ENCODE data around the gene PXDC1.
"Not testable (repeated sequence)": the region's sequence is repeated elsewhere in the genome, so short reads cannot be mapped to it uniquely, and the experiment has no call there.

Gene PXDC1

DNA sequence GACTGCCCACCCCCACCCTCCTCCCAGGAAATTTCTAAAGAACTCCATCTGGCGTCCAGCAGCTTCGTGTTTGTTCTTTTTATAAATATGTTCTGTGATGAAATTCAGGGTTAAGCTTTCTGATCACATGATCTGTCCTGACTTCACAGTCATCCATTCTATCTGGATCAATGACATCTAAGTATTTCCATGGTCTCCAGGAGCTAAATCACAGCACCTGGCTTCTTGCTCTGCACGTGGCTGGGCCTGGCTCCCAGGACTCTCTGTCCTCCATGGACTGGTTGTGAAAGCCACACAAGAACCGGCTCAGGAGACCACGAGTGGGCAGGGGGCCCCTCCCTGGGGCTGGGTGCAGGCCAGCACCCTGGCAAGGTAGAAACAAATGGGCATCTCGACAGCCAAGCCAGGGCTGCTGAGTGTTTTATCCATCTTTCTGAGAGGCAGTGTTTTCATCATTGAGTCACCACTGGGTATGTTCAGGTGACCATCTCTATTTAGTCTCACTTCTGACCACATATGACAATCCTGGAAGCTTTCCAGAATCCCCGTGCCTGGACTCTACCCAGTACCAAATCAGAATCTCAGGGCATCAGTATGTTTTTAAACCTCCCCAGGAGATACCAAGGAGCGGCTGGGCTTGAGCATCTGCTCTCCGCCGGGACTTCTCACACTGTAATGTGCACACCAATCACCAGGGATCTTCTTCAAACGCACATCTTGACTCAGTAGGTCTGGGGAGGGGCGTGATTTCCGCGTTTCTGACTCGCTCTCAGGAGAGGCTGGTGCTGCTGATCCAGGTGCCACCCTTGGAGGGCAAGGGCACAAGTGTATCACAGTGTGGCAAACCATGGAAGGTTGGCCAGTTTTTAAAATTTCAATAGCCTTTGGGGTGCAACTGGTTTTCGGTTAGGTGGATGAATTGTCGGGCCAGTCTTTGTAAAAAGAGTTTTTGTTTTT, 31.6 kb upstream of the PXDC1 start:
- ATAC-seq, result no peak

DNA sequence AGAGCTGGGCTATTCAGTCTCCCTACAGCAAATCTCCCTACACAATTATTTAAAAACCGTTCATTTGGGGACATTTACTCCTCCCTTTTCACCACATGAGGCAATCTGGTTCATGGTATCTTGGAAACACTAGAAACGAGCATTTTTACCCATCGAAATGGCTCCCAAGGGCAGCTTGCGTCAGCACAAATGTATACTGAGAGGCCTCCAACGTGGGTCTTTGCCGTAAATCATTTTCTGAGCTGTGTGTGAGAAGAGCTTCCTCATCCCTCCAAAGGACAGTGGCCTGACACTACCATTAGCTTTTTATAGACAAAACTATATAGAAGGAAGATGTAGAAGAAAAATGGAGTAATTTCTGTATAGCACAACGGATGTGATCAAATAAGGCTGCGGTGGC, 30.0 kb upstream of the PXDC1 start:
- no peak for ATAC-seq

DNA sequence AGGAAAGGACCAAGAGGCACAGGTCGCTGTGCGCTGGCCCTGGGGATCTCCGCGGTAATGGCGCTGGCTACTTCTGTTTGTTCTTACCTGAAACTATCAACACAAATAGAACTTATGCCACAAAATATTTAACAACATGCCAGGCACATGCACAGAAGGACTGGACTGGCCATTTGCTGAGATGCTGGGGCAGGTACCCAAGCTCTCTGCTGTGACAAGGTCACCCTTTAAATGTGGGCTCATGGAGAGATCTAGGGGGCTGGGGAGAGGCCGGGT, 28.0 kb upstream of the PXDC1 start:
- no peak for ATAC-seq

DNA sequence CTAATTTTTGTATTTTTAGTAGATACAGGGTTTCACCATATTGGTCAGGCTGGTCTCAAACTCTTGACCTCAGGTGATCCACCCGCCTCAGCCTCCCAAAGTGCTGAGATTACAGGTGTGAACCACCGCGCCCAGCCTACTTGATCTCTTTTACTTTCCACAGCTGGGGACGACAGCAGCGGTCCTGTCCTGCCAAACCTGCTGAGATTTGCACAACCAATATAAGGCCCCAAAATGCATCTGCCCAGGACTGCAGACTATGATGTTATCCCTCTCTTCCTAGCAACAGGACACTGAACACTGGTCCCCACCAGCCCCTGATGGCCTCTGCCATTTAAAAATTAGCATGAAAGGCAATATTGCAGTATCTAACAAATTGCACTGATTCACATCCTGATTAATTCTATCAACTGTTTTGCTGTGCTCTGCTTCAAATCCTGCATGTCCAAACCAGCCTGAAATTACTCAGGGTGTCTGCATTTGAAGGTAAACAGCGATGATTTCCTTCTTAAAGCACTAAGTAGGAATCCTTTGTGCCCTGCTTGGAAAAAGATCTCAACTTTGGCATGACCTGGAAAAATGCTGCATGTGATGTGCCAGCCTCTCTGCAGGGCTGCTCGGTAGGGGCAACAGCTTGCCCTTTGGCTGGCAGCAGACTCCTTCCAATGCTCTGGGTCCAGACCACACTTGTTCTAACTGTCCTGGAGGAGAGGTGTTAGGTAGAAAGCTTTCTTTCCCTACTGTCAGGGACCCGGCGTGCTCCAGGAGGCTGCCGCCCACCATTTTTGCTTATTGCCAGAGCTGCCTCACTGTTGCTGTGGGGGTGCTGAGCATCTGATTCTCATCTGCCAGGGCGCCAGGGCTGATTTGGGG, 27.4 kb upstream of the PXDC1 start:
- ATAC-seq, result no peak

DNA sequence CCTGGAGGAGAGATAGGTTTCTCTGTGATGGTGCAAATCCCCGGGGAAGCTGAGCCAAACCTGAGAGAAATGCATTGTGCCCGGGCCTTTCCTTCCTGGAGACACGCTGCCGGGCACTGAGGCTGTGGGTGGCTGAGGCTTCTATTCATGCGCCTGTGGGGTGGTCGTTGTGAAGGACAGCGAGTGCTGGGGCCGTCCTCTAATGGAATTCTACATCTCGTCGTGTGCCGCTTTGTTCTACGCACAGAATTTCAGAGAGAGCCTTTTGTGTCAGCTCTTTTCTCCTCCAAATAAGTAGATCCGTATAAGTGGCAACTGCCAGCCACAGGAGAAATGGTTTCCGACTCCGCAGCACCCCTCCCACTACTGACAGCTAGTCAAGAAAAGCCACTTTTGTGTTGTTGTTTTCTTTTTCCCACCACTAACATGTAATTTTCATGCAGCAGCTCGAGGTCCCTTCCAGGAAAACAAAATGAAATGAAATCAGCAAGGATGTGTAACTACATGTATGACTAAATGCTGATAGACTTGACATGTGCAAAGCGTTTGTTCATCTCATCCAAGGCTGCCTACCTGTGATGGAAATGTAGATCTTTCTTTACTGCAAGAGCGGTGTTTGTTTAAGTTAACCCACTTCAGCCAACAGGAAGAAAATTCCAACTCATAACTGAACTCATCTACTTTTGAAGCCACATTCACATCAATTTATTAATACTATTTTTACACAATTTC, 26.4 kb upstream of the PXDC1 start:
- no peak for ATAC-seq

DNA sequence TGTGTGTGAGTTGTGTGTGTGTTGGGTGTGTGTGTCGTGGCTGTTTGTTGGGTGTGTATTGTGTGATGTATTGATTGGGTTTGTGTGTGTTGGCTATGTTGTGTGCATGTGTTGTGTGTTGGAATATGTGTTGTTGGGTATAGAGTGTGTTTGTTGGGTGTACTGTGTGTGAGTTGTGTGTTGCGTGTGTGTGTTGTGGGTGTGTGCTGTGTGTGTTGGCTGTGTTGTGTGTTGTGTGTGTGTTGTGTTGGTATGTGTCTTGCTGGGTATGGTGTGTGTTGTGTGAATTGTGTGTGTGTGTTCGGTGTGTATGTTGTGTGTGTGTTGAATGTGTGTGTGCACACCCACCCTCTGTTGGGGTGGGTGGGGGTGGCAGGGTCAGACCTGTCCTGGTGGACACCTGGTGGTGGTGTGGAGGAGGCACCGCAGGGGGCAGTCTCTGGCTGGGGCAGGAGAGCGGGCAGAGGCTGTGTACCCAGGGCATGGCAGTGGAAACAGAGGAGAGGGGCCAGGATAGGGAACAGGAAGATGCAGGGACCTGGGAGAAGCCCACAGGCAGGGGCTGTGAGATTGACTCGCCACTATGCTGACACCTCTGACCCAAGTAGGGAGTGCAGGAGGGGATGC, 25.5 kb upstream of the PXDC1 start:
- ATAC-seq, result no peak

DNA sequence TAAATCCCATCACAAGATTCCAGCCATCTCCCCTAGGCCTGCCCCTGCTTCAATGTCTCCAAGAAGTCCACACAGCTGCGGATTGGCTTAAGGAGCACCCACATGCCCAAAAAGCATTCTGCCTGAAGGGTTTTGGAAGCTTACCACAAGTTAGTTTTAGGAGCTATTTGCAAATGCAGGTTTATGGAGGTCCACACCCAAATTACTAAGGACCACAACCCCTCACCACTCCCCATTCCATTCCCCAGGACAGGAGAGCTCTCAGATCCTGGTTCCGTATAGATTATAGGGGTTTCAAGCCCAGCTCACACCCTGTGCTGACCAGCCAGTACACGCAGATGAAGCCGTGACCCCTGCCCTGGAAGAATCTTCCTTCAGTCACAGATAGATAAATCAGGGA, 24.3 kb upstream of the PXDC1 start:
- no peak for ATAC-seq

DNA sequence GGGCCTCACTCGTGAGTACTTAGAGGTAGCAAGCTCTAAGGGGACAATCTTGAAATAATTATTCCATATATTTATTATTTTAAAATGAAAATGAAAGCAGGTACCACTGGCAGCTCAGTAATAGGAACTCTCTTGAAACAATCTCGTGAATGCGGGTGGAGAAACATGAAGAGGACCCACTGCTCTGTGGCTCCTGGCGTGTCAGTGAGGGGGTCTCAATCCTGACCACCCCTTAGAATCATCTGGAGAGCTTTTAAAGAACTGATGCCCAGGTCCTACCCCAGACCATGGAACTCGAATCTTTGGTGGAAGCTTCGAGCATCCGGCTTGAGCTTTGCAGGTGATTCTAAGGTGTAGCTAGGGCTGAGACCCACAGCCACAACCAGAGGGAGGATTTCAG, 23.9 kb upstream of the PXDC1 start:
- ATAC-seq, result no peak

DNA sequence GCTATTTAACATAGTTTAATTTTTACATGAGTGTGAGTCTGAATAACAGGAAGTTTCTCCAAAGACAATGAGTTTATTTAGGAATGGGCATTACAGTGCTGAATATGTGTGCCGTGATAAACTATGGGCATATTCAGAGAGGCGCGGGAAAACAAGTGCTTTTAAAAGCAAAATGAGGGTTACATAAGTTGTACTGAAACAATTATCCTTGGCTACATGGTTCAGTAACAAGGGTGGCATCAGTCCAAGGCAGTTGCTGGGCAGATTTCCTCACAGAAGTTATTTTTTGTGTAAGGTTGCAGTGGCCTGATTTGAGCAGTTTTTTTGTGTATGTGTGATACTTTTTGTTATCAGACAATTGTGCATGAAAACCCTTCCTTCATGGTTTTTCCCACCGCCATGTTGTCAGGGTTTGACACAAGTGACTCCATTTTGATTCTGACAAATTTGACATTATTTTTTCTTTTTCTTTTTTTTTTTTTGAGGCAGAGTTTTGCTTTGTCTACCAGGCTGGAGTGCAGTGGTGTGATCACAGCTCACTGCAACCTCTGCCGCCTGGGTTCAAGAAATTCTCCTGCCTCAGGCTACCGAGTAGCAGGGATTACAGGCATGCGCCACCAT, 22.3 kb upstream of the PXDC1 start:
- ATAC-seq, result no peak

DNA sequence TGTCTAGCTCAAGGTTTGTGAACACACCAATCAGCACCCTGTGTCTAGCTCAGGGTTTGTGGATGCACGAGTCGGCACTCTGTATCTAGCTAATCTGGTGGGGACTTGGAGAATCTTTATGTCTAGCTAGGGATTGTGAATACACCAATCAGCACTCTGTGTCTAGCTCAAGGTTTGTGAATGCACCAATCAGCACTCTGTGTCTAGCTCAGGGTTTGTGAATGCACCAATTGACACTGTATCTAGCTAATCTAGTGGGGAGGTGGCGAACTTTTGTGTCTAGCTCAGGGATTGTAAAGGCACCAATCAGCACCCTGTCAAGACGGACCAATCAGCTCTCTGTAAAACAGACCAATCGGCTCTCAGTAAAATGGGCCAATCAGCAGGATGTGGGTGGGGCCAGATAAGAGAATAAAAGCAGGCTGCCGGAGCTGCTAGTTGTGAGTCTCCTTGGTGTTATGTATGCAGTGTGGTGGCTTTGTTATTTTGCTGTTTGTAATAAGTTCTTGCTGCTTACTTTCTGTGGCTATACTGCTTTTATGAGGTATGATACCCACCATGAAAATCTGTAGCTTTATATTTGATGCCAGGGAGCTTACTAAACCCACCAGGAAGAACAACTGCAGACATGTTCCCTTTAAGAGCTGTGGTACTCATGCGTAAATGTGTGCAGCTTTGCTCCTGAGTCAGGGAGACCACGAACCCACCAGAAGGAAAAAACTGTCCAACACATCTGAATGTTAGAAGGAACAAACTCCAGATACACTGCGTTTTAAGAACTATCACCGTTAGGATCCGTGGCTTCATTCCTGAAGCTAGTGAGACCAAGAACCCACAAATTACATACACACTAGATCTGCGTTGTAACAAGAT, 20.9 kb upstream of the PXDC1 start:
- ATAC-seq, result not testable (repeated sequence)

DNA sequence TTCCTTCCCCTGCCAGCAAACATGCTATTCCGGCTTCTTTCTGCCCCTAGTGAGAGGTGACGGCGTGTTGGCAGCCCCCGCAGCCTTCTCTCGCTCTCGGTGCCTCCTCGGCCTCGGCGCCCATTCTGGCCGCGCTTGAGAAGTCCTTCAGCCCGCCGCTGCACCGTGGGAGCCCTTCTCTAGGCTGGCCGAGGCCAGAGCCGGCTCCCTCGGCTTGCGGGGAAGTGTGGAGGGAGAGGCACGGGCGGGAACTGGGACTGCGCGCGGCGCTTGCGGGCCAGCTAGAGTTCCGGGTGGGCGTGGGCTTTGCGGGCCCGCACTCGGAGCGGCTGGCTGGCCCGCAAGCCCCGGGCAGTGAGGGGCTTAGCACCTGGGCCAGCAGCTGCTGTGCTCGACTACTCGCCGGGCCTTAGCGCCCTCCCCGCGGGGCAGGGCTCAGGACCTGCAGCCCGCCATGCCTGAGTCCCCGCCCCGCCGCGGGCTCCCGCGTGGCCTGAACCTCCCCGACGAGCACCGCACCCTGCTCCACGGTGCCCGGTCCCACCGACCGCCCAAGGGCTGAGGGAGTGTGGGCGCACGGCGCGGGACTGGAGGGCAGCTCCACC, 20.0 kb upstream of the PXDC1 start:
- ATAC-seq, result no peak

DNA sequence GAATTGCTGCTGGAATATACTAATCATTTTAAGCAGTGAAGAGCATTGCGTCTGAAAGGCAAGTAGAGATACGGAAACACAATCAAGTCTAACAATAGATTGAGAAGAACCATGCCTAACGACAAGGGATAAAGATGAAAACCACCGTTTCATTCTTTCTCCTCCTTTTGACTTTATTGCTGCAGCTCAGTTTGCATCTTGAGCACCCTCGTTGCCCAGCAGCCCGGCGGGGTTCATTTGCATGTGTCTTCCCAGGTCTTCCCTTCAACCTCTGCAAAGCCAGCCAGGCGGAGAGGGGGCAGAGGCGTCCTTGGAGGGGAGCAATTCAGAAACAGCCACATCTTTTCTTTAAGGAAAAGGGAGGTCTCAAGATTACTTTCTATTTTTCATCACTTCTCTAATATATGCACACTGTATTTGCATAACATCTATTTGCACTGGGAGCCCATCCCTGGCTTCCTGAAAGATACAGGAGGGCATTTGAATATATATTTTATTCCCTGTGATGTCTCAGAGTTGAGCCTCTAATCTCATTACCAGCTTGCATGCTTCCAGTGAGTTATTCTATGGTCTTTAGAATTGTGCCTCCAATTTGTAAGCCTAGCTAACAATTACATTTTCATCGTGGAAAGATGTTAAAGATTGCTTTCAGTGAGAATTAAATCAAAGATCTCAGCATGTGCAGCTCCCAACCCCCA, 18.7 kb upstream of the PXDC1 start:
- ATAC-seq, result no peak

DNA sequence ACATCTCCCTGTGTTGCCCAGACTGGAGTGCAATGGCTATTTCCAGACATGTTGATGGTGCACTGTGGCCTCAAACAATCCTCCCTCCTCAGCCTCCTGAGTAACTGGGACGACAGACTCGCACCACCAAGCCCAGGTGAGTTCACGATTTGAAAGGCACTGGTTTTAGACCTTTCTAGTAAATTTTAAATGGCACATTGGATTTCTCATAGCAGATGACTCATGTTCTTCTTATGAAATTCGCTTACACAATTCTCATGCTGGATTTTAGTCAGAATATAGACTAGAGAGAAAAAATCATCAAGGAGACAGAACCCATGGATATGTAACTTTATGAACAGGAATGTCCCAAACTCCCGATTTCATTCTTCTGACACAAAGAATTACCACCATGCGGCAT, 18.1 kb upstream of the PXDC1 start:
- no peak for ATAC-seq

DNA sequence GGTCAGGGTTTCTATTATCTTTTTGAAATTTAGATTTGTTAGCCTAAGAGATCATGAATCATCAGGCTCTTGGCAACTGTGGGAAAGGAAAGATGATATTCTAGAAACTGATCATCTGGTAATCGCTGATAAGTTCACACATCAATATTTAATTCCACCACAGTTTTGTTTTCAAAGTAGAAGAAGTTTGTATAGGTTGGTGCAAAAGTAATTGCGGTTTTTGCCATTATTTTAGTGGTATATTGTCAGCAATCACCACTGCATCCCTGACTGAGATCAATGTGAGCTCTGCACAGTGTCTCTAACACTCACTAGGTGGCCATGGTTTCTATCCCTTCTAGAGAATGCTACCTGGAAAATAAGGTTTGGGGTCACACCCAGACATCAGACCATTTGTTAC, 17.0 kb upstream of the PXDC1 start:
- ATAC-seq, result no peak

DNA sequence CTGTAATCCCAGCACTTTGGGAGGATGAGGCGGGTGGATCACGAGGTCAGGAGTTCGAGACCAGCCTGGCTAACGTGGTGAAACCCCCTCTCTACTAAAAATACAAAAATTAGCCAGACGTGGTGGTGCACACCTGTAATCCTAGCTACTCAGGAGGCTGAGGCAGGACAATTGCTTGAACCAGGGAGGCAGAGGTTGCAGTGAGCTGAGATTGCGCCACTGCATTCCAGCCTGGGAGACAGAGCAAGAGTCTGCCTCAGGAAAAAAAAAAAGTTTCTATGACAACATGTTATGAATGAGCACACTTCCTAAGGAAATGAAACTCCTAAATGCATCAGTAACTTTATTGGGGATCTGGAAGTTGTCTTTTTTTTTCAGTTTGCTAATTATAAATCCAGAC, 16.0 kb upstream of the PXDC1 start:
- not testable (repeated sequence) for ATAC-seq

DNA sequence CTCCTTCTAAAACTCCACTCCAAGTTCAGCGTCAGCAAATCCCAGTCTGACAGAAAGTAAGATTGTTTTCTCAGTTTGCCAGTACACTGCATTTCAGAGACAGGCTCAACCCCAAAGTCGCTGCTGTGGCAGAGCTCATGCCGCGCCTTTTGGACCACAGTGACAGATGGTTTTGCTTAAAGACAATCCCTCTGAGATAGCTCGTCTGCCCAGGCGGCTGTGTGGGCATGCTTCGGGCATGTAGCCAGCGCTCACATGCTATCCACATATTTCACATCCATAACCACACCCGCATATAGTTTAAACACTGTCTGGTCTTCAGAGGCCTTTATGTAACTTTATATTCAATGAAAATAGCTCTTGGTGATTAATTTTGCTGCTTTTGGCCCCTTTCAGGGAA, 14.7 kb upstream of the PXDC1 start:
- no peak for ATAC-seq

DNA sequence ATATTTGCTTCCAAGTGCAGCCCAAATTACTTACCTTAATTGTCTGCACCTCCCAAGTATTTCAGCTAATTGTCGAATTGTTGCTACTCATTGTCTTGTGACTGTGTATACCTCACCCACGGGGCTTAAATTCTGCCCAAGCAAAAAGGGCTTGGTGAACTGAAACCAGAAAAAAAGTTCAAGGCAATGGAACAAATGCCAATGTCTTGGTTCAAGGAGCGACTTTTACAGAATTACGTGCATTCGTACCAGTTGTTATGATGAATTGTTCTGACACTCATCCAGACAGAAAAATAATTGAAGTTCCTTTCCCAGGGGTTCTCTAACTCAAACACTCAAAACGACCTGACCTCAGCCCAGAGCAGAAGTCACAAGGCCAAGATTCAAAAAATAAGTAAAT, 13.9 kb upstream of the PXDC1 start:
- ATAC-seq, result no peak

DNA sequence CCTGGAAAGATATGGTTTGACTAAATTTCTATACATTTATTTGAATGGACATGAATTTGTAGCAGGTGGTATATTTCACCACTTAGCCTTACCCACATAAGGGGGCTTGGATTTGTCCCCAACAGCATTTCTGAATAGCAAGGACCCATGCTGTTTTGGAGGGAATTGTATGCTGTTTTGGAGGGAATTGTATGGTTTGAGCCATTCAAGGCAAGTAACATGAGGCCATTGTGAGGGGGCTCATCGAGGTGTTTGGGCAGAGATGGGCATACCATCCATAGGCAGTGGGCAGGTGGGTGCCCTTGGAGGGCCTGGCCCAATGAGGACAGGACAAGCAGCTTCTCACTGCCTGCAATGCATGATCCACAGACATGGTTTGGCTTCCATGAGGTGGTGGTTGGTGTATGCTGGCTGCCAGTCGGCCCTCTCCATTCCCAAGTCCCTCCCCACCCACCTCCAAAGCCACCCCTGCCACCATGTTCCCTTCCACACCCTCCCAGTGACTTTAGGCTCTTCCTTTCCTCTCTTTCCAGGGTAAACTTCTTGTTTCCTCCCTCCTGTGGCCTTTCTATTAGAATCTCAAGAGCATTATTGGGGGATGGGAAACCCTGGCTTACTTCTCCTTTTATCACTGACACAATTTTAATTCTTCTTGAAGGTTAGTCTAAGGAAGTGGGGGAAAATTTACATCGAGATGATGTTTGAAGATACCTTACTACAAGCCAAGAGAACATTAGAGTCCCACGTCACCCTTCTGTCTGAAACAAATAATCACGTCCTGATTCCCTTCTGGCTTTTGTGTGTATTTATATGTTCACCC, 13.2 kb upstream of the PXDC1 start:
- ATAC-seq, result no peak

DNA sequence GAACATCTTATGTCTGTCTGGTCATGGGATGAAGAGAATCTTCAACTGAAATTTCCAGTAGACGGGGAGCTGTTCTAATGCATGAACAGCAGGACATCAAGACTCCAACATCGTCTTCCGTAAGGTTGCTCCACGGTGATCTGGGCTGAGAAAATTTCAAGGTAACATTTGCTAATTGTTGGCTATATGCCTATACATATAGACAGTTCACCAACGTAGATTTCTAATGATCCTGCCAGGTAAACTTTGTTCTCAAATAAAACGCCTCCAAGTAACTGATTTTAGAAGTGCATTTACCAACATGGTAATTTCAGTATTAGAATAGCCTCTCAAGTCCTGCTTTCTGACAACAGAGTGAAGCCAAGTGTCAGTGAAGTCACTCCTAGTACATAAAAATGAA, 11.3 kb upstream of the PXDC1 start:
- no peak for ATAC-seq

All from activated CD4-positive, CD25-positive, alpha-beta regulatory T cell treated with anti-CD3 and anti-CD28 coated beads, Interleukin-2, amount 50 U/mL, for 24 hours (primary cell).